H9 (cell line): ENCODE data around the gene MOB3A. TPM values are rescaled to one million over a fixed set of nuclear protein-coding genes. Genes with fewer than 3 reads are reported as not detected.
A peak's percentile ranks its signal among the peaks of the same experiment; 100 is the strongest.

ENCODE experiments used
- DNase-seq: peaks from one replicate; pipeline ENCODE4 v3.0.0-alpha.2; 2017
- H2AFZ ChIP-seq: one replicate; pipeline ENCODE4 v1.6.1; 2013; ENCODE audit warnings: mild to moderate bottlenecking, low read length, control low read depth, moderate library complexity
- H2AK5ac ChIP-seq: 2 replicates; pipeline ENCODE4 v1.6.1; 2013; ENCODE audit warnings: low read length, control low read depth, mixed read lengths; ENCODE audit not compliant: insufficient read length
- H2BK120ac ChIP-seq: one replicate; pipeline ENCODE4 v1.6.1; 2013; ENCODE audit warnings: low read depth, mild to moderate bottlenecking, low read length, control low read depth, inconsistent platforms; ENCODE audit not compliant: poor library complexity, severe bottlenecking
- H2BK12ac ChIP-seq: 2 replicates; pipeline ENCODE4 v1.6.1; 2013; ENCODE audit warnings: low read length, control low read depth, mixed read lengths, low read depth; ENCODE audit not compliant: insufficient read length
- H2BK15ac ChIP-seq: 2 replicates; pipeline ENCODE4 v1.6.1; 2013; ENCODE audit warnings: low read depth, low read length, control low read depth
- H2BK20ac ChIP-seq: one replicate; pipeline ENCODE4 v1.6.1; 2013; ENCODE audit warnings: low read depth, mild to moderate bottlenecking, low read length, control low read depth, inconsistent platforms; ENCODE audit not compliant: poor library complexity, severe bottlenecking
- H2BK5ac ChIP-seq: 2 replicates; pipeline ENCODE4 v1.6.1; 2013; ENCODE audit warnings: low read length, control low read depth, mixed read lengths; ENCODE audit not compliant: insufficient read length
- H3K14ac ChIP-seq: 2 replicates; pipeline ENCODE4 v1.6.1; 2013; ENCODE audit warnings: low read length, control low read depth; ENCODE audit not compliant: insufficient read depth
- H3K18ac ChIP-seq: 2 replicates; pipeline ENCODE4 v1.6.1; 2013; ENCODE audit warnings: low read depth, mild to moderate bottlenecking, mixed read lengths, low read length, control low read depth; ENCODE audit not compliant: insufficient read length
- H3K23ac ChIP-seq: 2 replicates; pipeline ENCODE4 v1.6.1; 2013; ENCODE audit warnings: low read length, control low read depth, mixed read lengths, low read depth; ENCODE audit not compliant: insufficient read length
- H3K23me2 ChIP-seq: 2 replicates; pipeline ENCODE4 v1.6.1; 2013; ENCODE audit warnings: low read depth, mild to moderate bottlenecking, mixed read lengths, low read length, control low read depth; ENCODE audit not compliant: insufficient read length, poor library complexity, severe bottlenecking
- H3K27ac ChIP-seq: 2 replicates; pipeline ENCODE4 v1.5.1; 2013; ENCODE audit warnings: low read length, control low read depth, mixed read lengths, low read depth; ENCODE audit not compliant: insufficient read length
- H3K27me3 ChIP-seq: 2 replicates; pipeline ENCODE4 v1.6.1; 2013; ENCODE audit warnings: low read length, control low read depth, inconsistent platforms; ENCODE audit not compliant: insufficient read depth
- H3K4ac ChIP-seq: 2 replicates; pipeline ENCODE4 v1.6.1; 2013; ENCODE audit warnings: low read depth, mild to moderate bottlenecking, control low read depth, inconsistent platforms, low read length, moderate library complexity
- H3K4me1 ChIP-seq: 2 replicates; pipeline ENCODE4 v1.6.1; 2013; ENCODE audit warnings: low read length, control low read depth, inconsistent platforms; ENCODE audit not compliant: insufficient read depth
- H3K4me2 ChIP-seq: 2 replicates; pipeline ENCODE4 v1.6.1; 2013; ENCODE audit warnings: low read length, control low read depth, mixed read lengths; ENCODE audit not compliant: insufficient read length, insufficient read depth
- H3K56ac ChIP-seq: 2 replicates; pipeline ENCODE4 v1.6.1; 2013; ENCODE audit warnings: low read depth, mild to moderate bottlenecking, mixed read lengths, low read length, control low read depth; ENCODE audit not compliant: insufficient read length
- H3K79me1 ChIP-seq: 2 replicates; pipeline ENCODE4 v1.6.1; 2013; ENCODE audit warnings: low read depth, mild to moderate bottlenecking, moderate library complexity, low read length, control low read depth, inconsistent platforms; ENCODE audit not compliant: insufficient read depth, poor library complexity, severe bottlenecking
- H3K79me2 ChIP-seq: 2 replicates; pipeline ENCODE4 v1.6.1; 2013; ENCODE audit warnings: low read length, control low read depth, inconsistent platforms; ENCODE audit not compliant: insufficient read depth
- H3K9ac ChIP-seq: 2 replicates; pipeline ENCODE4 v1.6.1; 2013; ENCODE audit warnings: low read length, control low read depth, mixed read lengths; ENCODE audit not compliant: insufficient read length; ENCODE audit errors: extremely low read depth
- H3K9me3 ChIP-seq: one replicate; pipeline ENCODE4 v1.6.1; 2013; ENCODE audit warnings: low read depth, low read length, inconsistent platforms; ENCODE audit not compliant: control insufficient read depth
- H3T11ph ChIP-seq: one replicate; pipeline ENCODE4 v1.6.1; 2013; ENCODE audit warnings: mild to moderate bottlenecking, low read length, control low read depth, inconsistent platforms
- H4K20me1 ChIP-seq: one replicate; pipeline ENCODE4 v1.6.1; 2013; ENCODE audit not compliant: control insufficient read depth, insufficient read length, insufficient read depth
- H4K5ac ChIP-seq: 2 replicates; pipeline ENCODE4 v1.6.1; 2013; ENCODE audit warnings: low read depth, mild to moderate bottlenecking, mixed read lengths, low read length, control low read depth; ENCODE audit not compliant: insufficient read length
- H4K8ac ChIP-seq: replicated peaks from 2 replicates; pipeline ENCODE4 v1.6.1; 2013; ENCODE audit warnings: low read length, control low read depth, mixed read lengths, low read depth; ENCODE audit not compliant: insufficient read length
- H4K91ac ChIP-seq: 2 replicates; pipeline ENCODE4 v1.6.1; 2013; ENCODE audit warnings: low read depth, mild to moderate bottlenecking, moderate library complexity, mixed read lengths, low read length, control low read depth; ENCODE audit not compliant: insufficient read length
- H3K27ac Mint-ChIP-seq, 3 experiments: 2 replicates in 2 of 3; 3 replicates in 1 of 3; pipeline ENCODE4 v1.8.0; 2020 to 2021; ENCODE audit warnings: mixed read lengths in 3 of 3, mild to moderate bottlenecking in 1 of 3, moderate library complexity in 1 of 3
- H3K27me3 Mint-ChIP-seq: 2 replicates; pipeline ENCODE4 v1.8.0; 2021; ENCODE audit warnings: low read depth, mild to moderate bottlenecking, moderate library complexity, mixed read lengths
- H3K36me3 Mint-ChIP-seq, 3 experiments: 2 replicates in 2 of 3; 3 replicates in 1 of 3; pipeline ENCODE4 v1.8.0; 2020 to 2021; ENCODE audit warnings: low read depth in 3 of 3, mixed read lengths in 3 of 3; ENCODE audit not compliant: insufficient read depth in 1 of 3
- H3K4me1 Mint-ChIP-seq, 2 experiments: 2 replicates each; pipeline ENCODE4 v1.8.0; 2020; ENCODE audit warnings: mixed read lengths in 2 of 2
- H3K4me3 Mint-ChIP-seq, 2 experiments: 2 replicates in 1 of 2; 3 replicates in 1 of 2; pipeline ENCODE4 v1.8.0; 2020 to 2021; ENCODE audit warnings: mild to moderate bottlenecking in 2 of 2, mixed read lengths in 2 of 2, moderate library complexity in 1 of 2
- H3K9me3 Mint-ChIP-seq, 2 experiments: 2 replicates in 1 of 2; 3 replicates in 1 of 2; pipeline ENCODE4 v1.8.0; 2020; ENCODE audit warnings: mild to moderate bottlenecking in 2 of 2, mixed read lengths in 2 of 2, moderate library complexity in 1 of 2
- WGBS: extraction: QIAGEN DNeasy Blood & Tissue Kit; methylation state at CpG from one replicate; pipeline ENCODE4 v1.1.7; 2013; ENCODE audit warnings: missing lambda C conversion rate, low lambda C conversion rate, mixed read lengths; ENCODE audit not compliant: insufficient read length; ENCODE audit errors: extremely low coverage; 5-methylcytosine and 5-hydroxymethylcytosine counted together
- total RNA-seq: library from RNA; stranded (reverse); gene quantifications from 2 replicates; pipeline ENCODE4 v1.2.1, GENCODE V29; 2021
- TF ChIP-seq, protein P1 (sequence below): fragments of 200-600 bp; sonication (generic); conservative IDR thresholded peaks from 3 replicates; pipeline ENCODE4 v1.8.0; 2021; ENCODE audit warnings: antibody characterized with exemption, mild to moderate bottlenecking

The MOB3A gene
- total RNA-seq, 1 experiment from 2014 or later, result 11.5 TPM

DNA sequence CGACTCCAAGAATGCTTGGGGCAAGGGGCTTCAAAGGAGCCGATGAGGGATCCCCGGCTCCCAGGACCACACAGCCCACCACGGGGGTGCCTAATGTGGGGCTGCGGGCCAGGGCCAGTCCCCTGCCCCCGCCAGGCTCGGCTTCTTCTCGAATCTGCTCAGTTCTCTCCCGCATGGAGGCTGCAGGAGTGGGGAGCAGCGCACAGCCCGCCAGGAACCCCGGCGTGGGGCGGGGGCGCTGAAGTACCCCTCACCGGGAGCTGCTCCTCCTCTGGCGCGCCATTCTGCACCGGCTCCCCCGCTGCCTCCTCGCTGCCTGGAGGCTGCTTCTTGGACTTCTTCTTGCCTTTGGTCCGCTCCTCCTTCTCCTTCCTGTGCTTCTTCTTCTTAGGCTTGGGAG lies 15.3 kb upstream of the MOB3A start:
- no peaks in the 10 kb centered on the region for H3K79me1 ChIP-seq
- H4K5ac ChIP-seq, result no peak overlapping the region
- H3K9ac ChIP-seq, result no peak overlapping the region
- H2AK5ac ChIP-seq, result no peak overlapping the region
- no peak overlapping the region for H3K4me3 Mint-ChIP-seq
- H2BK12ac ChIP-seq, result no peak overlapping the region
- no peaks in the 10 kb centered on the region for H3K79me2 ChIP-seq
- H3K27ac ChIP-seq, result no peak overlapping the region
- no peaks in the 10 kb centered on the region for H3K23me2 ChIP-seq
- H3K36me3 Mint-ChIP-seq, result peaks cover 51 to 80% (median 74%) of the 10 kb centered on the region in 3 experiments
- TF ChIP-seq, protein P1, sequence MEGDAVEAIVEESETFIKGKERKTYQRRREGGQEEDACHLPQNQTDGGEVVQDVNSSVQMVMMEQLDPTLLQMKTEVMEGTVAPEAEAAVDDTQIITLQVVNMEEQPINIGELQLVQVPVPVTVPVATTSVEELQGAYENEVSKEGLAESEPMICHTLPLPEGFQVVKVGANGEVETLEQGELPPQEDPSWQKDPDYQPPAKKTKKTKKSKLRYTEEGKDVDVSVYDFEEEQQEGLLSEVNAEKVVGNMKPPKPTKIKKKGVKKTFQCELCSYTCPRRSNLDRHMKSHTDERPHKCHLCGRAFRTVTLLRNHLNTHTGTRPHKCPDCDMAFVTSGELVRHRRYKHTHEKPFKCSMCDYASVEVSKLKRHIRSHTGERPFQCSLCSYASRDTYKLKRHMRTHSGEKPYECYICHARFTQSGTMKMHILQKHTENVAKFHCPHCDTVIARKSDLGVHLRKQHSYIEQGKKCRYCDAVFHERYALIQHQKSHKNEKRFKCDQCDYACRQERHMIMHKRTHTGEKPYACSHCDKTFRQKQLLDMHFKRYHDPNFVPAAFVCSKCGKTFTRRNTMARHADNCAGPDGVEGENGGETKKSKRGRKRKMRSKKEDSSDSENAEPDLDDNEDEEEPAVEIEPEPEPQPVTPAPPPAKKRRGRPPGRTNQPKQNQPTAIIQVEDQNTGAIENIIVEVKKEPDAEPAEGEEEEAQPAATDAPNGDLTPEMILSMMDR, result no peak
- no peak overlapping the region for H3K56ac ChIP-seq
- no peak overlapping the region for H2BK5ac ChIP-seq
- no peak overlapping the region for H4K91ac ChIP-seq
- WGBS, result no CpG with 5 or more reads among the region's 22 CpGs
- no peak overlapping the region for H3K4ac ChIP-seq
- no peaks in the 10 kb centered on the region; the same call in 1 of the 2 replicates for H3K27me3 Mint-ChIP-seq
- no peaks in the 10 kb centered on the region for H3K27me3 ChIP-seq
- peak overlapping the region in 1 of 3 experiments; percentile 13; a peak in 1 of 7 replicates for H3K27ac Mint-ChIP-seq
- no peak overlapping the region for H3K18ac ChIP-seq
- H3K14ac ChIP-seq, result no peak overlapping the region
- H4K8ac ChIP-seq, result no peak overlapping the region
- peaks cover 4% of the 10 kb centered on the region in 2 experiments; a peak in 2 of 5 replicates for H3K9me3 Mint-ChIP-seq
- no peak overlapping the region for H2BK20ac ChIP-seq
- no peaks in the 10 kb centered on the region for H4K20me1 ChIP-seq
- H2BK15ac ChIP-seq, result no peak overlapping the region
- H3K4me2 ChIP-seq, result no peak overlapping the region
- no peak overlapping the region for H2BK120ac ChIP-seq
- H3K9me3 ChIP-seq, result no peaks in the 10 kb centered on the region
- no peak overlapping the region for H2AFZ ChIP-seq
- no peak overlapping the region for H3K23ac ChIP-seq
- no peaks in the 10 kb centered on the region for H3K4me1 ChIP-seq
- no peaks in the 10 kb centered on the region for H3K4me1 Mint-ChIP-seq
- DNase-seq, result no peak
- no peak overlapping the region for H3T11ph ChIP-seq
